K562 (cell line): ENCODE results near the gene E2F1. TPM values are rescaled to one million over a fixed set of nuclear protein-coding genes. Genes with fewer than 3 reads are reported as not detected.

Experiments used
- ATF1 ChIP-seq, 2 experiments: fragments of 450-650 bp in 1 of 2; IDR thresholded peaks; 2 replicates each; pipeline ENCODE4 v1.6.1; 2016; ENCODE audit warnings: missing compliant biosample characterization in 1 of 2, missing genetic modification characterization in 1 of 2
- EHMT2 ChIP-seq: fragments of 450-650 bp; IDR thresholded peaks from 2 replicates; pipeline ENCODE4 v1.6.1; 2018; ENCODE audit warnings: antibody characterized with exemption
- ETV5 ChIP-seq: sonication (generic); formaldehyde crosslinking; IDR thresholded peaks from 2 replicates; pipeline ENCODE4 v1.4.0; 2020; ENCODE audit warnings: low read depth, mild to moderate bottlenecking, missing genetic modification reagents
- FOXP1 ChIP-seq: sonication (generic); formaldehyde crosslinking; IDR thresholded peaks from 2 replicates; pipeline ENCODE4 v1.8.0; 2022; ENCODE audit warnings: mild to moderate bottlenecking, missing genetic modification reagents
- HDGF ChIP-seq: fragments of 450-650 bp; IDR thresholded peaks from 2 replicates; pipeline ENCODE4 v1.6.1; 2016
- HNRNPLL ChIP-seq: fragments of 200-400 bp; formaldehyde crosslinking; IDR thresholded peaks from 2 replicates; pipeline ENCODE4 v1.6.1; 2017; ENCODE audit warnings: low read length, low read depth, mild to moderate bottlenecking; ENCODE audit not compliant: poor library complexity, severe bottlenecking
- KDM5B ChIP-seq: fragments of 200-600 bp; sonication (generic); IDR thresholded peaks from 2 replicates; pipeline ENCODE4 v1.6.1; 2012; ENCODE audit warnings: low read depth, mild to moderate bottlenecking, moderate library complexity, low read length, control low read depth, inconsistent platforms; ENCODE audit not compliant: insufficient replicate concordance
- MGA ChIP-seq: fragments of 450-650 bp; IDR thresholded peaks from 2 replicates; pipeline ENCODE4 v1.6.1; 2016; ENCODE audit warnings: mild to moderate bottlenecking, moderate library complexity
- NR2C1 ChIP-seq, 2 experiments: fragments of 450-650 bp; IDR thresholded peaks; 2 replicates each; pipeline ENCODE4 v1.6.1; 2017; ENCODE audit warnings: mild to moderate bottlenecking in 2 of 2, antibody characterized with exemption in 1 of 2, inconsistent platforms in 1 of 2, missing compliant biosample characterization in 1 of 2, missing genetic modification characterization in 1 of 2
- SP2 ChIP-seq: IDR thresholded peaks from 2 replicates; pipeline ENCODE4 v1.6.1; 2011; ENCODE audit warnings: mild to moderate bottlenecking, low read depth, low read length, moderate library complexity; ENCODE audit not compliant: poor library complexity, severe bottlenecking; ENCODE audit errors: extremely low read depth
- USF1 ChIP-seq: sonication (generic); formaldehyde crosslinking; IDR thresholded peaks from 2 replicates; pipeline ENCODE4 v1.9.0; 2022; ENCODE audit warnings: mild to moderate bottlenecking, missing genetic modification reagents
- polyA plus RNA-seq, 8 experiments: library from polyadenylated mRNA; depleted of rRNA in 4 of 8; stranded (reverse) in 5 of 8; unstranded in 3 of 8; fragments of >200 nt; fragmentation: Nextera tagmentation in 2 of 8; fragmentation: Illumina TruSeq in 1 of 8; extraction: Ambion mirVana in 2 of 8; extraction: Trizol in 1 of 8; gene quantifications; 2 replicates each; pipeline versions ENCODE4 v1.2.1 to v1.2.3, GENCODE V29; 2011 to 2014; ENCODE audit warnings: inconsistent platforms in 1 of 8, missing spikeins in 1 of 8
- total RNA-seq, 7 experiments: library from RNA; depleted of rRNA in 6 of 7; stranded (reverse); fragments of >200 nt in 6 of 7; fragmentation: Illumina TruSeq in 2 of 7; extraction: Trizol in 2 of 7; gene quantifications; 2 replicates each; pipeline versions ENCODE4 v1.2.1 to v1.2.3, GENCODE V29; 2011 to 2021; ENCODE audit warnings: low replicate concordance in 1 of 7
- TF ChIP-seq, protein P1 (sequence below), 3 experiments: fragments of 200-800 bp in 1 of 3; sonication (Bioruptor generic) in 1 of 3; sonication (generic) in 1 of 3; formaldehyde crosslinking in 1 of 3; IDR thresholded peaks; 2 replicates each; pipeline versions ENCODE4 v1.6.1 to v1.8.0; 2016 to 2022; ENCODE audit warnings: mild to moderate bottlenecking in 2 of 3, missing compliant biosample characterization in 2 of 3, missing genetic modification characterization in 2 of 3, missing genetic modification reagents in 1 of 3

Gene E2F1
- total and polyA plus RNA-seq, 9 of the 15 experiments (the other 6 are each of a cell fraction or from before 2014, with no cell fraction given) = 0.14 to 30.6 (median 13.1) TPM

DNA sequence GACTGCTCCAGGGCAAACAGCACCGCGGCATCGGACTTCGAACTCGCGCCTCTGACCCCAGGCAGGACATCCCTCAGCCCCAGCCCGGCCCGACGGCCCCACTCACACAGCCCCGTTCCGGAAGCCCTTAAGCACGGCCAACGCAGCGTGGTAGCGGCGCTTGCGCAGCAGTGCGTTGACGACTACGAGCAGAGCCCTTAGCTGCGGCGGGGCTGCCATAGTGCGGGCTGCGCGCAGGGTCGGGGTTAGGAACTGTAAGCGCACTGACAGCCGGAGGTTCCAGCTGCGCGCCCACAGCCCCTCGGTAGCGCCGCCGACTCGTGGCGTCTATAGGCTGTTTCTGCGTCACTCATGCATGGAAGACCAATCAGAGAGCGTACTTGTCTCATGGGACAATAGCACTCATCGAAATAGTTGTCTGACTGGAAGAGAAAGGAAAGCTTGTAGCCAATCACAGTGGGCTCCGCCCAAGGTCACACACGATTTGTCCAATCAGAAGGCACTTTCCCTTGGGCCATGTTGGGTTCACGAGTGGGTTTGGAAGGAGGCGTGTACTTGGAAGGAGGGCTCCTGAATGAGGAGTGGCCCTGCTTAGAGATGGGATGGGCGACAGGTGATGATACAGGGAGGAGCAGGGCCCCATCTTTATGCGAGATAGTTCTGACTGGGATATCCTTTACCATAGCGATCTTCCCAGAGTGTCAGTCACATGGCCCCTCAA, 34.0 kb upstream of the E2F1 start, which contains the start of gene PXMP4 (continued):
- peak; percentile 86 for TF ChIP-seq MGA
- TF ChIP-seq, protein P1, sequence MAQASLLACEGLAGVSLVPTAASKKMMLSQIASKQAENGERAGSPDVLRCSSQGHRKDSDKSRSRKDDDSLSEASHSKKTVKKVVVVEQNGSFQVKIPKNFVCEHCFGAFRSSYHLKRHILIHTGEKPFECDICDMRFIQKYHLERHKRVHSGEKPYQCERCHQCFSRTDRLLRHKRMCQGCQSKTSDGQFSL (CRISPR knock-in tag; IDR thresholded peaks at IDR 0.05) = no peak
- TF ChIP-seq, protein P1 (tag; IDR thresholded peaks at IDR 0.05) = no peak
- TF ChIP-seq NR2C1 (IDR thresholded peaks at IDR 0.05) = peak; percentile 96
- TF ChIP-seq NR2C1 (tag; IDR thresholded peaks at IDR 0.05) = peak; percentile 93
- TF ChIP-seq HDGF = peak; percentile 38; the same call in 1 of the 2 replicates
- TF ChIP-seq USF1 = peak; percentile 73
- TF ChIP-seq KDM5B = peak; percentile 70
- TF ChIP-seq ATF1 (CRISPR knock-in tag; IDR thresholded peaks at IDR 0.05) = no peak
- TF ChIP-seq ATF1 (tag; IDR thresholded peaks at IDR 0.05) = peak; percentile 92
- peak; percentile 57; the same call in 1 of the 2 replicates for TF ChIP-seq FOXP1 (CRISPR knock-in tag)
- peak; percentile 89 for TF ChIP-seq HNRNPLL
- TF ChIP-seq SP2 = peak; percentile 76
- peak; percentile 98 for TF ChIP-seq EHMT2
- peak; percentile 78 for TF ChIP-seq ETV5 (CRISPR knock-in tag)
